A549 (cell line): Measurements from ENCODE around the gene HRC. TPM values are rescaled to one million over a fixed set of nuclear protein-coding genes. Genes with fewer than 3 reads are reported as not detected.

Experiments
- ATAC-seq, 2 experiments: fragments of 200-7000 bp in 1 of 2; fragments of >200 bp in 1 of 2; cut with Nextera tagmentation in 1 of 2; cut with Tn5 transposase in 1 of 2; 3 replicates each; pipeline versions ENCODE4 v1.8.0 to v1.9.1; 2018 to 2020; ENCODE audit warnings: mild to moderate bottlenecking in 1 of 2, moderate library complexity in 1 of 2
- CTCF ChIA-PET: fragments of 300-600 bp; sonication (Branson Sonifier 250); formaldehyde crosslinking; extraction: SDS; loops from one replicate; lab custom pipeline; 2021; ENCODE audit warnings: antibody characterized with exemption, inconsistent platforms; lab: Yijun Ruan, JAX
- POLR2A ChIA-PET: fragments of 350-600 bp; formaldehyde crosslinking; extraction: SDS; loops from one replicate; lab custom pipeline; 2021; ENCODE audit warnings: antibody characterized with exemption, inconsistent platforms; lab: Yijun Ruan, JAX
- DNase-seq, 2 experiments: peaks; one replicate each; pipeline versions ENCODE4 v3.0.0 to v3.0.0-alpha.2; 2011 to 2016; ENCODE audit warnings: low read depth in 1 of 2, low spot score in 1 of 2
- FAIRE-seq: peaks from 2 replicates; lab custom pipeline; 2011; peaks lifted over from hg19 to GRCh38; lab: Jason Lieb, UNC
- H3K27ac ChIP-seq, 2 experiments: fragments of >200 bp; sonication (Bioruptor Twin); formaldehyde crosslinking; 3 replicates each; pipeline ENCODE4 v1.5.1; 2016 to 2017
- H3K4me1 ChIP-seq: fragments of >200 bp; sonication (Bioruptor Twin); formaldehyde crosslinking; 3 replicates; pipeline ENCODE4 v1.6.1; 2016
- H3K4me2 ChIP-seq: fragments of >200 bp; sonication (Bioruptor Twin); formaldehyde crosslinking; 3 replicates; pipeline ENCODE4 v1.6.1; 2016
- H3K4me3 ChIP-seq: fragments of >200 bp; sonication (Bioruptor Twin); formaldehyde crosslinking; 3 replicates; pipeline ENCODE4 v1.5.1; 2016
- H3K9me3 ChIP-seq: fragments of >200 bp; sonication (Bioruptor Twin); formaldehyde crosslinking; 3 replicates; pipeline ENCODE4 v1.6.1; 2016
- BCL3 ChIP-seq: fragments of >200 bp; sonication (Bioruptor Twin); formaldehyde crosslinking; IDR thresholded peaks from 3 replicates; pipeline ENCODE4 v1.6.1; 2016
- CBX2 ChIP-seq: fragments of 200-600 bp; sonication (generic); IDR thresholded peaks from 2 replicates; pipeline ENCODE4 v1.6.1; 2016; ENCODE audit warnings: low read depth, mild to moderate bottlenecking, borderline replicate concordance
- CEBPB ChIP-seq, 2 experiments: fragments of >200 bp in 1 of 2; sonication (Bioruptor Twin) in 1 of 2; formaldehyde crosslinking in 1 of 2; IDR thresholded peaks; 2 replicates each; pipeline ENCODE4 v1.6.1; 2012 to 2016
- CTCF ChIP-seq: fragments of >200 bp; sonication (Bioruptor Twin); formaldehyde crosslinking; IDR thresholded peaks from 3 replicates; pipeline ENCODE4 v1.5.1; 2016
- E2F6 ChIP-seq: IDR thresholded peaks from 2 replicates; pipeline ENCODE4 v1.6.1; 2012; ENCODE audit warnings: low read depth, borderline replicate concordance
- EHF ChIP-seq: fragments of 250-450 bp; sonication (Bioruptor Pico); IDR thresholded peaks from 2 replicates; pipeline ENCODE4 v1.5.0; 2020; ENCODE audit warnings: mild to moderate bottlenecking
- EHMT2 ChIP-seq: fragments of 200-600 bp; sonication (generic); IDR thresholded peaks from 2 replicates; pipeline ENCODE4 v1.6.1; 2016; ENCODE audit warnings: antibody characterized with exemption, low read depth, mild to moderate bottlenecking, moderate library complexity
- ELK1 ChIP-seq: fragments of 150-350 bp; IDR thresholded peaks from 2 replicates; pipeline ENCODE4 v1.6.1; 2014; ENCODE audit warnings: low read depth, mild to moderate bottlenecking, low read length
- EP300 ChIP-seq, 2 experiments: fragments of >200 bp; sonication (Bioruptor Twin); formaldehyde crosslinking; IDR thresholded peaks; 2 replicates in 1 of 2; 3 replicates in 1 of 2; pipeline ENCODE4 v1.6.1; 2016 to 2017
- FOSB ChIP-seq: fragments of 250-450 bp; sonication (Bioruptor Pico); IDR thresholded peaks from 2 replicates; pipeline ENCODE4 v1.5.0; 2020; ENCODE audit warnings: mild to moderate bottlenecking, moderate library complexity
- FOSL2 ChIP-seq, 2 experiments: fragments of 450-650 bp in 1 of 2; fragments of >200 bp in 1 of 2; sonication (Bioruptor Twin) in 1 of 2; formaldehyde crosslinking; IDR thresholded peaks; 2 replicates each; pipeline versions ENCODE4 v1.5.0 to v1.6.1; 2016 to 2020; ENCODE audit warnings: mild to moderate bottlenecking in 1 of 2, moderate library complexity in 1 of 2
- GATA3 ChIP-seq: IDR thresholded peaks from 2 replicates; pipeline ENCODE4 v1.6.1; 2012; ENCODE audit warnings: borderline replicate concordance
- HDAC2 ChIP-seq: fragments of 200-600 bp; sonication (generic); IDR thresholded peaks from 2 replicates; pipeline ENCODE4 v1.6.1; 2016
- HMGXB4 ChIP-seq: fragments of 250-450 bp; sonication (Bioruptor Pico); IDR thresholded peaks from 2 replicates; pipeline ENCODE4 v1.5.0; 2021; ENCODE audit warnings: mild to moderate bottlenecking, moderate library complexity, borderline replicate concordance
- HOXB13 ChIP-seq: fragments of 250-450 bp; sonication (Bioruptor Pico); IDR thresholded peaks from 2 replicates; pipeline ENCODE4 v1.5.0; 2020; ENCODE audit warnings: low read depth, mild to moderate bottlenecking, moderate library complexity
- JUN ChIP-seq, 2 experiments: fragments of >200 bp; sonication (Bioruptor Twin); formaldehyde crosslinking; IDR thresholded peaks; 2 replicates in 1 of 2; 3 replicates in 1 of 2; pipeline ENCODE4 v1.6.1; 2016 to 2017
- KDM5A ChIP-seq: fragments of 200-600 bp; sonication (generic); IDR thresholded peaks from 2 replicates; pipeline ENCODE4 v1.6.1; 2016; ENCODE audit warnings: antibody characterized with exemption, mild to moderate bottlenecking
- MAZ ChIP-seq: fragments of 150-350 bp; IDR thresholded peaks from 2 replicates; pipeline ENCODE4 v1.6.1; 2014; ENCODE audit warnings: antibody characterized with exemption, low read depth, low read length, borderline replicate concordance
- MYC ChIP-seq: IDR thresholded peaks from 2 replicates; pipeline ENCODE4 v1.6.1; 2012; ENCODE audit warnings: mild to moderate bottlenecking, inconsistent platforms, low read length, improper control_type of control experiment, borderline replicate concordance
- NR3C1 ChIP-seq: fragments of >200 bp; sonication (Bioruptor Twin); formaldehyde crosslinking; IDR thresholded peaks from 3 replicates; pipeline ENCODE4 v1.6.1; 2017
- PHF8 ChIP-seq: fragments of 200-600 bp; sonication (generic); IDR thresholded peaks from 2 replicates; pipeline ENCODE4 v1.6.1; 2016; ENCODE audit warnings: low read depth, mild to moderate bottlenecking, antibody characterized with exemption, moderate library complexity, borderline replicate concordance
- RAD21 ChIP-seq, 2 experiments: fragments of >200 bp in 1 of 2; sonication (Bioruptor Twin) in 1 of 2; formaldehyde crosslinking in 1 of 2; IDR thresholded peaks in 1 of 2; conservative IDR thresholded peaks in 1 of 2; 2 replicates in 1 of 2; 3 replicates in 1 of 2; pipeline ENCODE4 v1.6.1; 2012 to 2018; ENCODE audit warnings: inconsistent platforms in 1 of 2
- SMC3 ChIP-seq: fragments of >200 bp; sonication (Bioruptor Twin); formaldehyde crosslinking; IDR thresholded peaks from 3 replicates; pipeline ENCODE4 v1.6.1; 2018; ENCODE audit warnings: inconsistent platforms
- TP53 ChIP-seq: fragments of 250-450 bp; sonication (Bioruptor Pico); IDR thresholded peaks from 2 replicates; pipeline ENCODE4 v1.5.0; 2021; ENCODE audit warnings: mild to moderate bottlenecking, moderate library complexity
- ZSCAN20 ChIP-seq: fragments of 250-450 bp; sonication (Bioruptor Pico); IDR thresholded peaks from 2 replicates; pipeline ENCODE4 v1.8.0; 2022; ENCODE audit warnings: mild to moderate bottlenecking, moderate library complexity
- WGBS: methylation state at CpG from one replicate; pipeline ENCODE4 v1.1.6; 2017; ENCODE audit errors: missing lambda C conversion rate; 5-methylcytosine and 5-hydroxymethylcytosine counted together
- polyA plus RNA-seq, 4 experiments: library from polyadenylated mRNA; depleted of rRNA in 3 of 4; stranded (reverse); fragments of >200 nt; fragmentation: RNase III in 1 of 4; extraction: RNeasy Plus Mini Kit Qiagen cat#74134 plus additional on column Dnase treatment in 1 of 4; gene quantifications; 2 replicates in 3 of 4; 3 replicates in 1 of 4; pipeline ENCODE4 v1.2.3, GENCODE V29; 2011 to 2017

HRC gene
- polyA plus RNA-seq, 2 of the 4 experiments (the other 2 are of a cell fraction) = 0.04 TPM

- Histone ChIP-seq H3K9me3 (no peaks in the 10 kb centered on the region), H3K27ac (no peak overlapping the region), H3K4me3 (no peak overlapping the region), H3K4me1 (peaks cover 4% of the 10 kb centered on the region; the same call in 1 of the 3 replicates), H3K4me2 (no peak overlapping the region)
- peak; percentile 64 to 80; a peak in 5 of 6 replicates for ATAC-seq
- WGBS = 84% methylated on average over 28 of the region's 29 CpGs
- CTCF ChIA-PET = interaction anchor here (1.0 to 6.0 kb wide), 14 partner anchors 8 to 126 kb away, joined by 3 to 81 read pairs (median 11); partner anchors contain the start of gene LIN7B
- POLR2A ChIA-PET = no interaction called here
- FAIRE-seq = no peak
- TF ChIP-seq CTCF (no peak), HDAC2 (no peak), EP300 (IDR thresholded peaks at IDR 0.05) (no peak), ELK1 (no peak), CBX2 (no peak), MAZ (no peak), RAD21 (conservative IDR thresholded peaks at IDR 0.05 in 1 of 2, IDR thresholded peaks at IDR 0.05 in 1 of 2) (no peak), ZSCAN20 (CRISPR knock-in tag) (no peak), BCL3 (no peak), CEBPB (IDR thresholded peaks at IDR 0.05) (no peak), SMC3 (no peak), EHMT2 (no peak), FOSB (CRISPR knock-in tag) (no peak), HOXB13 (CRISPR knock-in tag) (no peak), JUN (IDR thresholded peaks at IDR 0.05) (no peak), PHF8 (no peak)
- DNase-seq = peak; percentile 58
Measured at GRCh38 chr19:49200238-49200862, 45.2 kb upstream of the HRC start.

GRCh38 chr19:49196527-49197240 is 41.5 kb upstream of the HRC start:
- no peak for ATAC-seq
- Histone ChIP-seq H3K9me3 (no peaks in the 10 kb centered on the region), H3K4me3 (no peak overlapping the region), H3K4me1 (peaks cover 4% of the 10 kb centered on the region; the same call in 1 of the 3 replicates)
- no peak for FAIRE-seq
- no peak for TF ChIP-seq EP300 (IDR thresholded peaks at IDR 0.05)
- TF ChIP-seq CTCF = no peak
- no peak for TF ChIP-seq FOSL2 (IDR thresholded peaks at IDR 0.05)
- no peak for TF ChIP-seq FOSL2 (CRISPR knock-in tag; IDR thresholded peaks at IDR 0.05)
- no peak for TF ChIP-seq JUN (IDR thresholded peaks at IDR 0.05)
- no peak for TF ChIP-seq HMGXB4
- no peak for TF ChIP-seq HDAC2
- no peak for TF ChIP-seq EHF (CRISPR knock-in tag)
- no peak for TF ChIP-seq MYC
- no peak for TF ChIP-seq NR3C1
- TF ChIP-seq KDM5A = no peak
- no peak for TF ChIP-seq TP53 (CRISPR knock-in tag)
- TF ChIP-seq E2F6 = no peak
- no peak for TF ChIP-seq GATA3
- TF ChIP-seq, all 56 proteins: peak for 0
- H3K27ac ChIP-seq = no peak overlapping the region
- ChIA-PET CTCF (interaction anchor here (0.7 to 6.0 kb wide), 12 partner anchors 11 to 408 kb away, joined by 3 to 81 read pairs (median 14); no protein-coding TSS in a partner anchor), POLR2A (no interaction called here)
- no peak for DNase-seq
- WGBS = 92% methylated on average over 37 of the region's 40 CpGs
- no peak overlapping the region for H3K4me2 ChIP-seq
